ENCODE measurements around the gene CCDC136. TPM values are rescaled to one million over a fixed set of nuclear protein-coding genes. Genes with fewer than 3 reads are reported as not detected.

The CCDC136 gene
- total RNA-seq, 1 experiment from 2014 or later = 1.1 TPM

GRCh38 chr7:128783143-128783861 is 8.5 kb upstream of the CCDC136 start:
- no peaks in the 10 kb centered on the region for H3K9me3 ChIP-seq (ENCODE audit: control insufficient read depth, insufficient read depth, low read depth, low read length)
- ChIA-PET CTCF (no interaction called here), POLR2A (interaction anchor here (0.6 kb wide), 1 partner anchor 16 kb away, joined by 3 read pairs; no protein-coding TSS in a partner anchor)
- H3K27me3 ChIP-seq (ENCODE audit: control insufficient read depth, insufficient read depth, low read length) = peaks cover 7% of the 10 kb centered on the region
- peaks cover 2% of the 10 kb centered on the region; the same call in 1 of the 2 replicates for H3K4me1 ChIP-seq (ENCODE audit: control insufficient read depth, insufficient read depth, low read length)
- BruUV-seq (replicated peaks) = no TSS peak
- H3K4me3 ChIP-seq (ENCODE audit: low read depth in 2 of 2, low read length in 2 of 2) = no peak overlapping the region
- DNase-seq (ENCODE audit: low read depth, low spot score) (peak; percentile 55), ATAC-seq (peak; percentile 95)
- no peak overlapping the region for H3K27ac ChIP-seq (ENCODE audit: low read length)
- no peaks in the 10 kb centered on the region for H3K36me3 ChIP-seq (ENCODE audit: control insufficient read depth, insufficient read depth, low read length)
- in situ Hi-C loops (cut with HindIII; ENCODE audit: low pct_unique_long_range_greater_than_20kb, low sequenced_read_pairs) (no loop called here), intact Hi-C loops (cut with micrococcal nuclease; ENCODE audit: unreplicated experiment) (no loop called here)
- TF ChIP-seq TCF7L2 (IDR thresholded peaks at IDR 0.05; ENCODE audit: low read depth, low read length) = no peak
- no peak; the same call in 1 of the 2 replicates for TF ChIP-seq POLR2AphosphoS5 (IDR thresholded peaks at IDR 0.05; ENCODE audit: low read depth, low read length)
- no peak for TF ChIP-seq CTCF (IDR thresholded peaks at IDR 0.05)
- TF ChIP-seq SIN3A (IDR thresholded peaks at IDR 0.05; ENCODE audit: borderline replicate concordance, insufficient read depth, low read depth, low read length) = no peak
- TF ChIP-seq REST (IDR thresholded peaks at IDR 0.05; ENCODE audit: insufficient read depth in 1 of 2, low read depth in 2 of 2, low read length in 1 of 2) = no peak

- no peaks in the 10 kb centered on the region; the same call in 1 of the 2 replicates for H3K36me3 ChIP-seq (ENCODE audit: control insufficient read depth, insufficient read depth, low read length)
- H3K4me3 ChIP-seq (ENCODE audit: low read depth in 2 of 2, low read length in 2 of 2) = no peak overlapping the region
- no peaks in the 10 kb centered on the region for H3K9me3 ChIP-seq (ENCODE audit: control insufficient read depth, insufficient read depth, low read depth, low read length)
- DNase-seq (ENCODE audit: low read depth, low spot score) = no peak
- H3K4me1 ChIP-seq (ENCODE audit: control insufficient read depth, insufficient read depth, low read length) = peaks cover 2% of the 10 kb centered on the region; the same call in 1 of the 2 replicates
- H3K27me3 ChIP-seq (ENCODE audit: control insufficient read depth, insufficient read depth, low read length) = peaks cover 11% of the 10 kb centered on the region
- TF ChIP-seq TCF7L2 (IDR thresholded peaks at IDR 0.05; ENCODE audit: low read depth, low read length) (no peak), POLR2AphosphoS5 (IDR thresholded peaks at IDR 0.05; ENCODE audit: low read depth, low read length) (no peak), REST (IDR thresholded peaks at IDR 0.05; ENCODE audit: insufficient read depth in 1 of 2, low read depth in 2 of 2, low read length in 1 of 2) (no peak), CTCF (IDR thresholded peaks at IDR 0.05) (no peak), SIN3A (IDR thresholded peaks at IDR 0.05; ENCODE audit: borderline replicate concordance, insufficient read depth, low read depth, low read length) (no peak)
- no peak overlapping the region for H3K27ac ChIP-seq (ENCODE audit: low read length)
- ChIA-PET POLR2A (no interaction called here), CTCF (no interaction called here)
- in situ Hi-C loops (cut with HindIII; ENCODE audit: low pct_unique_long_range_greater_than_20kb, low sequenced_read_pairs) (no loop called here), intact Hi-C loops (cut with micrococcal nuclease; ENCODE audit: unreplicated experiment) (no loop called here)
- no peak for ATAC-seq
- no TSS peak for BruUV-seq (replicated peaks)
Observed at GRCh38 chr7:128785738-128786137, 6.0 kb upstream of the CCDC136 start.

All from Panc1 (cell line).